ENCODE measurements around the gene SERPINE2.

The SERPINE2 gene

DNA sequence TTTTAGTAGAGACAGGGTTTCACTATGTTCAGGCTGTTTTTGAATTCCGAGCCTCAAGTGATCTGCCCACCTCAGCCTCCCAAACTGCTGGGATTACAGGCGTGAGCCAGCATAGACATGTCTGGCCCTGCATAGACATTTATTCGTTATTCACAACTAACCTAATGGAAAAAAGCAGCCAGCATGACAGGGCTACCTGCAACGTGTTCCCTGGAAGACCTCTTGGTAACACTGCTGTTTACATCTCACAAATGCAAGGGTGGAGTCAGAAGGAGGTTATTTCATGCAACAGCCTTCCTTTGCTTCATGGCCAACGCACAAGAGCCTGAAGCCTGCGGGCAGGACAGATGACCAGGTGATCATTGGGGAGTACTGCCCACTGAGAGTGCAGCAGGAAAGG is 9.2 kb downstream of the SERPINE2 start:
- Mint-ChIP-seq H3K27me3 (ENCODE audit: low read depth) (peaks cover 14% of the 10 kb centered on the region), H3K9me3 (no peaks in the 10 kb centered on the region), H3K27ac (no peak overlapping the region), H3K4me1 (peaks cover 13% of the 10 kb centered on the region), H3K4me3 (no peak overlapping the region), H3K36me3 (ENCODE audit: low read depth) (peaks cover 8% of the 10 kb centered on the region)
- TF ChIP-seq CTCF (IDR thresholded peaks at IDR 0.05; ENCODE audit: unreplicated experiment in 3 of 3), result no peak

DNA sequence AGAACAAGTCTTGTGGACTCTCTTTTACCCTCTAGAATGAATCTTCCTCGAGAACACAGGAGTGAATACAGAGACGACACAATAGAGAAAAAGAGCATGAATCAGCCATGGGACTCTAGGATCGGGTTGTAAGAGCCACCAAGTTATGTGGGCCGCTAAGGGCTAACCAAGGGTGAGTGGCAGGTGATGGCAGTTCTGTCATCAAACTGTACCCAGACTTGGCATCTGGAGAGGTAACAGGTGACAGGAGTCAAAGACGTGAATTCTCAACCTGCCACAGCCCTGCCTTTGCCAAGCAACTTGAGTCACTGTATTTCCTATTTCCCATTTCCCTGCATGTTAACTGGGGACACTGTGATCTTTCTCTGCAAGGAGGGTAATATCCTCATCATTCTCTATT is 11.2 kb downstream of the SERPINE2 start:
- peaks cover 11% of the 10 kb centered on the region for H3K36me3 Mint-ChIP-seq (ENCODE audit: low read depth)
- no peak overlapping the region for H3K27ac Mint-ChIP-seq
- H3K27me3 Mint-ChIP-seq (ENCODE audit: low read depth), result peaks cover 10% of the 10 kb centered on the region
- H3K9me3 Mint-ChIP-seq, result no peaks in the 10 kb centered on the region
- H3K4me1 Mint-ChIP-seq, result peaks cover 3% of the 10 kb centered on the region
- TF ChIP-seq CTCF (IDR thresholded peaks at IDR 0.05; ENCODE audit: unreplicated experiment in 3 of 3), result no peak
- no peak overlapping the region for H3K4me3 Mint-ChIP-seq

DNA sequence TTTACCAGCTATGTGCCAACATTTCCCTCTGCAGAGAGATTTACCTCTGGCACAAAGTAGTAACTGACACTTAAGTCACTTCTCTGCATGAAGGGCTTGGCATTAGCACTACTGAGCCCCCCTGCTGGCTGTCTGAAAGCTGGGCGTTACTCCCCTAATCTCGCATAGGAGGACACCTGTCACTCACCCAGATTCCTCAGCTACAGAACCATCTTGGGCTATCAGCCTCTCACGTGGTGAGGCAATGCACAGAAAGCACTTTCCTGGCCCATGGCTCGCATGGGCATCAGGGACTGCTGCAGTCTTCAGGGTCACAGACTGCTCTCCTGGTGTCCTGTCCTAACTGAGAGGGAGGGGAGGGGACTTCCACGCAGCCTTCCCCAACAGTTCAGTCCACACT is 12.0 kb downstream of the SERPINE2 start:
- H3K4me1 Mint-ChIP-seq, result no peaks in the 10 kb centered on the region
- peaks cover 10% of the 10 kb centered on the region for H3K27me3 Mint-ChIP-seq (ENCODE audit: low read depth)
- no peak for TF ChIP-seq CTCF (IDR thresholded peaks at IDR 0.05; ENCODE audit: unreplicated experiment in 3 of 3)
- no peak overlapping the region for H3K4me3 Mint-ChIP-seq
- H3K36me3 Mint-ChIP-seq (ENCODE audit: low read depth), result peaks cover 16% of the 10 kb centered on the region
- H3K9me3 Mint-ChIP-seq, result no peaks in the 10 kb centered on the region
- H3K27ac Mint-ChIP-seq, result no peak overlapping the region

- Mint-ChIP-seq H3K27me3 (ENCODE audit: low read depth) (peaks cover 6% of the 10 kb centered on the region), H3K27ac (no peak overlapping the region), H3K9me3 (no peaks in the 10 kb centered on the region), H3K4me1 (peaks cover 2% of the 10 kb centered on the region), H3K4me3 (no peak overlapping the region), H3K36me3 (ENCODE audit: low read depth) (peaks cover 12% of the 10 kb centered on the region)
- no peak for TF ChIP-seq CTCF (IDR thresholded peaks at IDR 0.05; ENCODE audit: unreplicated experiment in 3 of 3)
These were observed 13.2 kb downstream of the SERPINE2 start for GRCh38 chr2:224025874-224026273.

DNA sequence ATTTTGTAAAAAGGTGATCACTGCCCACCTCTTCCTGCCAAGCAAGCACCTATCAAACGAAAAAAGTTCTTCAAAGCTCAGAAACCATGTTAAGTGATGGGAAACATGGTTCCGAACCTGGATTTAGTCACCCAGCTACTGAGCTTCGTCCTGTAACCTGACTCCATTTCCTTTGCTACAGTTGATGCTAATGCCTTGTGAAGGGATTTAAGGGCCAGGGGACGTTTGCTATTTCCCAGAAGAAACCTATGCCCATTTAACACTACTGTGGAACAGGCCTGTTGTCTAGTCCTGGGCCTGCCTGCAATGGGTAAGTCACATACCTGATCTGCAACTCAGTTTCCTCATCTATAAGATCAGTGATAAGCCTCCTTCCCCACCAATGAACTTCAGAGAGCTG is 14.8 kb downstream of the SERPINE2 start:
- H3K36me3 Mint-ChIP-seq (ENCODE audit: low read depth), result peaks cover 9% of the 10 kb centered on the region
- peaks cover 6% of the 10 kb centered on the region for H3K4me1 Mint-ChIP-seq
- TF ChIP-seq CTCF (IDR thresholded peaks at IDR 0.05; ENCODE audit: unreplicated experiment in 3 of 3), result no peak
- no peak overlapping the region for H3K4me3 Mint-ChIP-seq
- peaks cover 6% of the 10 kb centered on the region for H3K27me3 Mint-ChIP-seq (ENCODE audit: low read depth)
- H3K9me3 Mint-ChIP-seq, result no peaks in the 10 kb centered on the region
- no peak overlapping the region for H3K27ac Mint-ChIP-seq

- Mint-ChIP-seq H3K4me1 (peaks cover 12% of the 10 kb centered on the region), H3K9me3 (no peaks in the 10 kb centered on the region), H3K4me3 (no peak overlapping the region), H3K36me3 (ENCODE audit: low read depth) (peaks cover 9% of the 10 kb centered on the region), H3K27ac (no peak overlapping the region), H3K27me3 (ENCODE audit: low read depth) (no peaks in the 10 kb centered on the region)
- no peak for TF ChIP-seq CTCF (IDR thresholded peaks at IDR 0.05; ENCODE audit: unreplicated experiment in 3 of 3)
These were observed 15.9 kb downstream of the SERPINE2 start for GRCh38 chr2:224023188-224023587.

Data from nephron (organoid).